ENCODE measurements around the gene FUT8. TPM values are rescaled to one million over a fixed set of nuclear protein-coding genes. Genes with fewer than 3 reads are reported as not detected.
"Not testable (repeated sequence)": the region's sequence is repeated elsewhere in the genome, so short reads cannot be mapped to it uniquely, and the experiment has no call there.

The FUT8 gene
- total and polyA plus RNA-seq, 5 experiments from 2014 or later, result 10.0 to 51.2 (median 15.2) TPM

DNA sequence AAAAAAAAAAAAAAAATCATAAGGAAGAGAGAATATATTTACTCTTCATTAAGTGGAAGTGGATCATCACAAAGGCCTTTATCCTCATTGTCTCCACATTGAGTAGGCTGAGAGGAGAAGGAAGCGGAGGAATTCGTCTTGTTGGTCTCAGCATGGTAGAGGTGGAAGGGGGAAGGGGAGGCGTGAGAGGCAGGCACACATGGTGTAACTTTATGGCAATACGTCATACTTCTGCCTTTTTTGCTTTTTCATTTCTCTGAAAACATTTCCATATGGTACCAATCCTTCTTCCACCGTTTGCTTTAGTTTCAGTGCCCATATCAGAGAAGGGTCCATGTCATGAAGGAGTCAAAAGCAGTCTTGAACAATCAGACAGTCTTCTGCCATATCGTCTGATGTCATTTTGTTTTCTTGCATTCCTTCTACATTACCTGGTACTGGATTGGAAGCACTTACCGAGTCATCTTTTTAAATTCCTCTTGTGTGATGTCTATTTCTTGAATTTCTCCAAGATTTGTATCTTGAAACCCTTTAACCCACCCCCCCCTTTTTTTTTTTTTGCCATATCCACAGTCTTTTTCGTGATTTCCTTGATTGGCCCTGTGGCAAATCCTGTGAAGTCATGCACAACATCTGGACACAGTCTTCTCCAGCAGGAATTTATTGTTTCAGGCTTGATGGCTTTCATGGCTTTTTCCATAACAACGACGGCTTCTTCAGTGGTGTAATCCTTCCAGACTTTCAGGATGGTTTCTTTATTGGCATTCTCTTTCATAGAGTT is 8.9 kb downstream of the FUT8 start:
- ATAC-seq (no peak), DNase-seq (no peak)
- H3K27me3 Mint-ChIP-seq, result no peaks in the 10 kb centered on the region
- peaks cover 17 to 46% (median 30%) of the 10 kb centered on the region in 4 donors for H3K4me1 Mint-ChIP-seq
- H3K36me3 Mint-ChIP-seq, result peaks cover 0 to 22% (median 5%) of the 10 kb centered on the region in 3 donors
- peak overlapping the region in 1 of 10 donors; percentile 17 for H3K27ac Mint-ChIP-seq
- no peak overlapping the region for H3K4me3 Mint-ChIP-seq
- POLR2A ChIA-PET, result interaction anchor here (0.6 to 0.7 kb wide), 2 partner anchors 71 to 424 kb away, joined by 3 read pairs; no protein-coding TSS in a partner anchor
- H3K9me3 Mint-ChIP-seq, result no peaks in the 10 kb centered on the region

DNA sequence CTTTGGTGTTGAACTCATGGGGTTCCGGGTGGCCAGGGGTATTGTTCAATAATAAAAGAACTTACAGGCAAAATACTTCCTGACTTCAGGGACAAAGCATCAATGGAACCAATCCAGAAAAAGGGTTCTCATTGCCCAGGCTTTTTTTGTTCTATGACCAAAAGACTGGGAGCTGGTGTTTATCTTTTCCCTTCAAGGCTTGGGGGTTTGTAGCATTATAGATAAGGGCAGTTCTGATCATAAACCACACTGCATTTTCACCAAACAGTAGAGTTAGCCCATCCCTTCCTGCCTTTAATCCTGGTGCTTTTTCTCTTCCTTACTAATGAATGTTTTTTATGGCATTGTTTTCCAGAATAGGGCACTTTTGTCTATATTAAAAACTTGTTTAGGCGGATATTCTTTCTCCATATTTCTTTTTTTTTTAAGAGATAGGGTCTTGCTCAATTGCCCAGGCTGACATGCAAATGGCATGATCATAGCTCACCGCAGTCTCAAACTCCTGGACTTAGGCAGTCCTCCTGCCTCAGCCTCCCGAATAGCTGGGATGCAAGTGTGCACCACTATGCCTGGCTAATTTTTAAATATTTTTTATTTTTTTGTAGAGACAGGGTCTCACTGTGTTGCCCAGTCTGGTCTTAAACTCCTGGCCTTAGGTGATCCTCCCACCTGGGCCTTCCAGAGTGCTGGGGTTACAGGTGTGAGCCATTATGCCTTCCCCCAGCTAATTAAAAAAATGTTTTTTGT is 9.7 kb downstream of the FUT8 start:
- H3K4me3 Mint-ChIP-seq, result no peak overlapping the region
- H3K4me1 Mint-ChIP-seq, result peaks cover 17 to 52% (median 34%) of the 10 kb centered on the region in 4 donors
- ATAC-seq, result no peak
- H3K27ac Mint-ChIP-seq, result peak overlapping the region in 3 of 10 donors; percentile 19 to 37 (median 25)
- H3K36me3 Mint-ChIP-seq, result peaks cover 0 to 31% (median 8%) of the 10 kb centered on the region in 3 donors
- POLR2A ChIA-PET, result interaction anchor here (0.6 kb wide), 1 partner anchor 72 kb away, joined by 3 read pairs; no protein-coding TSS in a partner anchor
- no peaks in the 10 kb centered on the region for H3K27me3 Mint-ChIP-seq
- H3K9me3 Mint-ChIP-seq, result no peaks in the 10 kb centered on the region
- no peak for DNase-seq

DNA sequence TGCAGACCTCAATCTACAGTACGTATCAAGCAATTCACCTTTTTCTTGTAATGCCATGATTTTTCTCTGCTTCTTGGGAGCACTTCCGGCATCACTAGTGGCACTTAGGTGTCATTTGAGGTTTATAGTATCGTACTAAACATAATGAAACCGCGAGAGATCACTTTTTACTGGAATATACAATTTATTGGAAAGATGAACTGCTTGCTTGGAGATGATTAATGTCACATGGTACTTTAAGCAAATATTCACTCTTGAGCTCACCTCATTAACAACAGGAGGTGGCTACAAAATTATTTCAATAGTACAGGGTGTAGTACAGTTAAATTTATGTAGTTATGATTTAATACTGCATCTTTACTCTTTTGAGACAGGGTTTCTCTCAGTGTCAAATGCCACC is 11.5 kb downstream of the FUT8 start:
- no peak for ATAC-seq
- Mint-ChIP-seq H3K36me3 (peaks cover 0 to 35% (median 9%) of the 10 kb centered on the region in 3 donors), H3K27me3 (no peaks in the 10 kb centered on the region), H3K4me1 (peaks cover 25 to 61% (median 46%) of the 10 kb centered on the region in 4 donors), H3K9me3 (no peaks in the 10 kb centered on the region), H3K4me3 (no peak overlapping the region), H3K27ac (peak overlapping the region in 1 of 10 donors; percentile 29)
- POLR2A ChIA-PET, result interaction anchor here (0.6 kb wide), 1 partner anchor 280 kb away, joined by 3 read pairs; no protein-coding TSS in a partner anchor
- DNase-seq, result no peak

DNA sequence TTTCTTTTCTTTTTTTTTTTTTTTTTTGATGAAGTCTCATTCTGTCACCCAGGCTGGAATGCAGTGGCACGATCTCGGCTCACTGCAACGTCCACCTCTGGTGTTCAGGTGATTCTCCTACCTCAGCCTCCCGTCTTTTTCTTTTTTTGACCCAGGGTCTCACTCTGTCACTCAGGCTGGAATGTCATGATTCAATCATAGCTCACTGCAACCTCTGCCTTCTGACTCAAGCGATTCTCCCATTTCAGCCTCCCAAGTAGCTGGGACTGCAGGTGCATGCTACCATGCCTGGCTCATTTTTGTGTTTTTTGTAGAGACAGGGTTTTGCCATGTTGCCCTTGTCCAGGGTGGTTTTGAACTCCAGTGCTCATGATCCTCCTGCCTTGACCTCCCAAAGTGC is 12.0 kb downstream of the FUT8 start:
- H3K4me1 Mint-ChIP-seq, result peaks cover 23 to 58% (median 47%) of the 10 kb centered on the region in 4 donors
- ATAC-seq, result no peak

DNA sequence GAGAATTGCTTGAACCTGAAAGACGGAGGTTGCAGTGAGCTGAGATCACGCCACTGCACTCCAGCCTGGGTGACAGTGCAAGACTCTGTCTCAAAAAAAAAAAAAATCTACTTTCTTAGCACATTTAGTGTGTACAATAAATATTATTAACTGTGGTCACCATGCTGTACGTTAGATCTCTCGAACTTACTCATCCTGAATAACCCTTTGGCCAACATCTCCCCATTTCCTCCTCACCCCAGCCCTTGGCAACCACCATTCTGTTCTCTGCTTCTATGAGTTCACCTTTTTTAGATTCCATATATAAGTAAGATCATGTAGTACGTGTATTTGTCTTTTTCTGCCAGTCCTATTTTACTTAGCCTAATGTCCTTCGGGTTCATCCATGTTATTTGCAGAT is 13.4 kb downstream of the FUT8 start:
- Mint-ChIP-seq H3K4me1 (peaks cover 21 to 64% (median 50%) of the 10 kb centered on the region in 4 donors), H3K4me3 (peak overlapping the region in 2 of 10 donors; percentile 2 to 29), H3K27ac (peak overlapping the region in 4 of 10 donors; percentile 1 to 78 (median 52)), H3K36me3 (peaks cover 0 to 38% (median 9%) of the 10 kb centered on the region in 3 donors), H3K27me3 (no peaks in the 10 kb centered on the region), H3K9me3 (no peaks in the 10 kb centered on the region)
- no peak for DNase-seq
- no peak for ATAC-seq
- POLR2A ChIA-PET, result interaction anchor here (0.9 kb wide), 1 partner anchor 1217 kb away, joined by 7 read pairs; no protein-coding TSS in a partner anchor

More for the DNA sequence above, 12.0 kb downstream of the FUT8 start:
- POLR2A ChIA-PET, result interaction anchor here (0.6 to 0.7 kb wide), 3 partner anchors 280 to 651 kb away, joined by 3 to 5 read pairs (median 3); no protein-coding TSS in a partner anchor
- no peaks in the 10 kb centered on the region for H3K27me3 Mint-ChIP-seq
- no peaks in the 10 kb centered on the region for H3K9me3 Mint-ChIP-seq
- peaks cover 0 to 35% (median 9%) of the 10 kb centered on the region in 3 donors for H3K36me3 Mint-ChIP-seq
- no peak overlapping the region for H3K27ac Mint-ChIP-seq
- no peak overlapping the region for H3K4me3 Mint-ChIP-seq
- DNase-seq, result no peak

DNA sequence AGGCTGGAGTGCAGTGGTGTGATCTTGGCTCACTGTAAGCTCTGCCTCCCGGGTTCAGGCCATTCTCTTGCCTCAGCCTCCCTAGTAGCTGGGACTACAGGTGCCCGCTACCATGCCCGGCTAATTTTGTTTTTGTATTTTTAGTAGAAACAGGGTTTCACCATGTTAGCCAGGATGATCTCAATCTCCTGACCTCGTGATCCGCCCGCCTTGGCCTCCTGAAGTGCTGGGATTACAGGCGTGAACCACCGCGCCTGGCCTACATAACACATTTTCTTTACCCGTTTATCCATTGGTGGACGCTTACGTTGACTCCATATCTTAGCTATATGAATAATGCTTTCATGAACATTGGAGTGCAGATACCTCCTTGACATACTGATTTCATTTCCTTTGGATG is 14.4 kb downstream of the FUT8 start:
- POLR2A ChIA-PET, H3K27me3 Mint-ChIP-seq, H3K9me3 Mint-ChIP-seq, DNase-seq, ATAC-seq: not testable (repeated sequence)
- H3K36me3 Mint-ChIP-seq, result peaks cover 0 to 33% (median 9%) of the 10 kb centered on the region in 3 donors
- peaks cover 20 to 61% (median 47%) of the 10 kb centered on the region in 4 donors for H3K4me1 Mint-ChIP-seq
- H3K27ac Mint-ChIP-seq, result peak overlapping the region in 1 of 10 donors; percentile 2
- H3K4me3 Mint-ChIP-seq, result peak overlapping the region in 1 of 10 donors; percentile 19

DNA sequence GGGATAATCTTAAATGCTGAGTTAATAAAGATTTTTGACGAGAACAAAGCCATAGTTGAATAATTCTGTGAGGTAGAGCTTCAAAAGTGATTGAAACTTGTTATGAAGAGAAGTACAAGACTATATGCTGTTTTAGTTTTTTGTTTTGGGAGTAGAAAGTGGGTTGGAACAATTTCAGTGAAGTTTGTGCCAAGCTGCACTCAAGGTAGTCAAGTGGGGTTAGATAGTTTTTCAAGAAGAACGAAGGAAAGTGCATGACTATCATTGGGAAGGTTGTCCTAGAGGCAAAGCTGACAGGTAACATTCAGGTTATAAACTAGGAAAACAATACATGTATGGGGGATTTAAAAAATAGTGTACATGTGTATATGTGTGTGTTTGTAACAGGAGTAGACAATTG is 16.2 kb downstream of the FUT8 start:
- Mint-ChIP-seq H3K4me1 (peaks cover 28 to 71% (median 60%) of the 10 kb centered on the region in 4 donors), H3K36me3 (peaks cover under 1 to 38% (median 9%) of the 10 kb centered on the region in 3 donors), H3K27me3 (no peaks in the 10 kb centered on the region), H3K4me3 (no peak overlapping the region), H3K9me3 (no peaks in the 10 kb centered on the region), H3K27ac (peak overlapping the region in 3 of 10 donors; percentile 13 to 20 (median 15))
- POLR2A ChIA-PET, result no interaction called here
- DNase-seq (no peak), ATAC-seq (no peak)

DNA sequence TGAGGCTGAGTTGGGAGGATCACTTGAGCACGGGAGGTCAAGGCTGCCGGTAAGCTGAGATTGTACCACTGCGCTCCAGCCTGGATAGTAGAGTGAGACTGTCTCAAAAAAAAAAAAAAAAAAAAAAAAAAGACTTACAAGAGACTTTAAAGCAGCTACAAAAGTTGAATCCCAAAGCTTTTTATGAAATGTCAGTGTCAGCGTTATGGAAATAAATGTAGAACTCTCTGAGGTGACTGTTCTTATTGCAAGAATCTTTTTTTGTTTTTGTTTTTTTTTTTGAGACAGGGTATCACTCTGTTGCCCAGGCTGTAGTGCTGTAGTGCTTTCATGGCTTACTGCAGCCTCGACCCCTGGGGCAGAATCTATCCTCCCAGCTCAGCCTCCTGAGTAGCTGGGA is 17.2 kb downstream of the FUT8 start:
- Mint-ChIP-seq H3K27ac (peak overlapping the region in 1 of 10 donors; percentile 65), H3K36me3 (peaks cover 10 to 44% (median 17%) of the 10 kb centered on the region in 3 donors), H3K9me3 (peaks cover 0 to 2% (median 0%) of the 10 kb centered on the region in 9 donors), H3K4me3 (no peak overlapping the region), H3K27me3 (no peaks in the 10 kb centered on the region), H3K4me1 (peaks cover 31 to 69% (median 61%) of the 10 kb centered on the region in 4 donors)
- DNase-seq, result no peak
- no peak for ATAC-seq
- POLR2A ChIA-PET, result interaction anchor here (0.6 to 0.7 kb wide), 4 partner anchors 224 to 629 kb away, joined by 3 to 5 read pairs (median 3); no protein-coding TSS in a partner anchor

DNA sequence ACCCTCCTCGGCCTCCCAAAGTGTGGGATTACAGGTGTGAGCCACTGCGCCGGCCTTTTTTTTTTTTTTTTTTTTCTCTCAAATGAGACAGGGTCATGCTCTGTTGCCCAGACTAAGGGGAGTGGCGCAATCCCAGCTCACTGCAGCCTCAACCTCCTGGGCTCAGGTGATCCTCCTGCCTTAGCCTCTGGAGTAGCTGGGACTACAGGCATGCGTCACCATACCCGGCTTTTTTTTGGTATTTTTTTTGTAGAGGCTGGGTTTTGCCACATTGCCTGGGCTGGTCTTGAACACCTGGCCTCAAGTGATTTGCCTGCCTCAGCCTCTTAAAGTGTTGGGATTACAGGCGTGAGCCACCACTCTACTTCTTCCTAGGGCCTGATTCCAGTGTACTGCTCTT is 18.7 kb downstream of the FUT8 start:
- H3K9me3 Mint-ChIP-seq, result peaks cover 0 to 3% (median 0%) of the 10 kb centered on the region in 9 donors
- no peaks in the 10 kb centered on the region for H3K27me3 Mint-ChIP-seq
- H3K4me1 Mint-ChIP-seq, result peaks cover 28 to 61% (median 56%) of the 10 kb centered on the region in 4 donors
- H3K4me3 Mint-ChIP-seq, result no peak overlapping the region
- H3K36me3 Mint-ChIP-seq, result peaks cover 13 to 52% (median 26%) of the 10 kb centered on the region in 3 donors
- no peak for ATAC-seq
- no peak for DNase-seq
- peak overlapping the region in 1 of 10 donors; percentile 44 for H3K27ac Mint-ChIP-seq
- POLR2A ChIA-PET, result interaction anchor here (0.7 to 0.9 kb wide), 2 partner anchors 82 to 493 kb away, joined by 3 to 5 read pairs; no protein-coding TSS in a partner anchor

DNA sequence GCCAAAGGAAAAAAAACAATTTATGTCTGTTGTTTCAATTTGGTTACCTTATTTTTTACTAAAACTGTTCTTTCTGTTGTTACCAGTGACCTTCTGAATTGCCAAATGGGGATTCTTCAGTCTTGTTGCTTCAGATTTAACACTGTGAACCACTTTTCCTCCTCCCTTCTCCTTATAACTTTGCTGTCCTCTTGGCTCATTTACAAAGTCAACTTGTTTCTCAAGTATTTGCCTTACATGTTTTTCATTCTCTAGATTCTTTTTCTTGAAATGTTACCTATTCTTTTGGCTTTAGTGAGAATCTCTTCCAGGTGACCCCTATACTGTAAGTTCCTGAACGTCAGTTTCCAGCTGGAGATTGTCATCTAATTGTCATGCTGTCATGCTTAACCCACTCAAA is 19.4 kb downstream of the FUT8 start:
- Mint-ChIP-seq H3K27me3 (no peaks in the 10 kb centered on the region), H3K36me3 (peaks cover 13 to 50% (median 31%) of the 10 kb centered on the region in 3 donors), H3K9me3 (peaks cover 0 to 3% (median 0%) of the 10 kb centered on the region in 9 donors), H3K4me1 (peaks cover 28 to 56% (median 55%) of the 10 kb centered on the region in 4 donors), H3K4me3 (no peak overlapping the region), H3K27ac (peak overlapping the region in 3 of 10 donors; percentile 44 to 72 (median 54))
- no peak for DNase-seq
- POLR2A ChIA-PET, result no interaction called here
- ATAC-seq, result no peak

DNA sequence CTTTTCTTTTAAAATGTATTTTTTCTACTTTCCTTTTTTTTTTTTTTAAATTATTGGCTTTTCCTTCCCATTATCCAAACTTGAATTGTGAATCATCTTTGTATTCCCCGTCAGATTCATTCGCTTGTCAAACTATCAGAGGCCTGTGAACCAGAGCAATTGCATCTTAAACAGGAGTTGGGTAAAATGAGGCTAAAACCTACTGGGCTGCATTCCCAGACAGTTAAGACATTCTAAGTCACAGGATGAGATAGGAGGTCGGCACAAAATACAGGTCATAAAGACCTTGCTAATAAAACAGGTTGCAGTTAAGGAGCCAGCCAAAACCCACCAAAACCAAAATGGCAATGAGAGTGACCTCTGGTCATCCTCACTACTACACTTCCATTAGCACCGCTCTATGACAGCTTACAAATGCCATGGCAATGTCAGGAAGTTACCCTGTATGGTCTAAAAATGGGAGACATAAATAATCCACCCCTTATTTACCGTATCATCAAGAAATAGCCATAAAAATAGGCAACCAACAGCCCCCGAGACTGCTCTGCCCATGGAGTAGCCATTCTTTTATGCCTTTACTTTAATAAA is 19.9 kb downstream of the FUT8 start:
- DNase-seq, result no peak
- Mint-ChIP-seq H3K4me3 (peak overlapping the region in 2 of 10 donors; percentile 15 to 16), H3K36me3 (peaks cover 13 to 45% (median 29%) of the 10 kb centered on the region in 3 donors), H3K27ac (peak overlapping the region in 6 of 10 donors; percentile 22 to 72 (median 42)), H3K27me3 (no peaks in the 10 kb centered on the region), H3K4me1 (peaks cover 27 to 57% (median 55%) of the 10 kb centered on the region in 4 donors), H3K9me3 (peaks cover 0 to 3% (median 0%) of the 10 kb centered on the region in 9 donors)
- POLR2A ChIA-PET, result no interaction called here
- no peak for ATAC-seq

DNA sequence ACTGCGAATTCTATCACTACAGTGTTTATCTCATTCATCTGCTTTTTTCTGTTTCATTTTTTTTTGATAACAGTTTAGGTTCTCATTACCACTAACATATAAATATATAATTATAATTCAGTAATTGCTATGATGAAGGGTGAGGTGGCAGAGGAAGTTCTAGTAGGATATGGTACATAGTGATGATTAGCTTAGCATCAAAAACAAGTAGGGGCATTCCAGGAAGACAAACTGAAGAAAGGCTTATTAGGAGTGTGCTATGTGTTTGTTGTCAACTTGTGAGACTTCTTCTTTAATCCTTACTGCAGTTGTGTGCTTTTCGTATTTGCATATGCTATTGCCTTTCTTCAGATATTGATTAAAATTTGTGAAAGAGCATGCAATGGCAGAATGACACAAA is 20.6 kb downstream of the FUT8 start:
- POLR2A ChIA-PET, result no interaction called here
- H3K4me1 Mint-ChIP-seq, result peaks cover 30 to 59% (median 59%) of the 10 kb centered on the region in 4 donors
- H3K27ac Mint-ChIP-seq, result peak overlapping the region in 3 of 10 donors; percentile 43 to 72 (median 44)
- H3K27me3 Mint-ChIP-seq, result no peaks in the 10 kb centered on the region
- peak overlapping the region in 1 of 10 donors; percentile 15 for H3K4me3 Mint-ChIP-seq
- DNase-seq (no peak), ATAC-seq (no peak)
- H3K9me3 Mint-ChIP-seq, result peaks cover 0 to 3% (median 0%) of the 10 kb centered on the region in 9 donors
- peaks cover 13 to 45% (median 29%) of the 10 kb centered on the region in 3 donors for H3K36me3 Mint-ChIP-seq
